Brain microvascular endothelial cell (primary cell): ENCODE measurements around the gene TOM1L2.
A peak's percentile ranks its signal among the peaks of the same experiment; 100 is the strongest.

Experiments
- DNase-seq: peaks from one replicate; pipeline ENCODE4 v3.0.0-alpha.2; 2020
- H3K27ac ChIP-seq: fragments of 250-450 bp; sonication (Bioruptor Pico); 2 replicates; pipeline ENCODE4 v1.5.1; 2020; ENCODE audit warnings: mild to moderate bottlenecking, moderate library complexity
- H3K27me3 ChIP-seq: fragments of 250-450 bp; sonication (Bioruptor Pico); replicated peaks from 2 replicates; pipeline ENCODE4 v1.5.1; 2020; ENCODE audit warnings: mild to moderate bottlenecking
- H3K36me3 ChIP-seq: fragments of 250-450 bp; sonication (Bioruptor Pico); replicated peaks from 2 replicates; pipeline ENCODE4 v1.5.1; 2020; ENCODE audit warnings: mild to moderate bottlenecking
- H3K4me3 ChIP-seq: 2 replicates; pipeline ENCODE4 v1.5.1; 2011; ENCODE audit warnings: low read depth, mild to moderate bottlenecking, control low read depth, low read length, moderate library complexity
- CTCF ChIP-seq: IDR thresholded peaks from 2 replicates; pipeline ENCODE4 v1.5.1; 2011; ENCODE audit warnings: low read depth, mild to moderate bottlenecking, moderate library complexity, low read length, control low read depth, inconsistent platforms; ENCODE audit errors: missing control alignments
- in situ Hi-C: cut with HindIII; loops from 2 replicates; pipeline ENCODE4 v1.10.0; 2017; ENCODE audit warnings: low sequenced_read_pairs, low pct_ligation_motif_present

TOM1L2 gene

GRCh38 chr17:17824783-17825614 is 147.2 kb downstream of the TOM1L2 start:
- Histone ChIP-seq H3K27ac (no peak overlapping the region), H3K27me3 (no peaks in the 10 kb centered on the region), H3K36me3 (peaks cover 15% of the 10 kb centered on the region), H3K4me3 (no peak overlapping the region)
- DNase-seq, result no peak
- in situ Hi-C loops, result no loop called here
- TF ChIP-seq CTCF, result no peak

- Histone ChIP-seq H3K36me3 (peaks cover 16% of the 10 kb centered on the region), H3K4me3 (peak overlapping the region; percentile 2), H3K27me3 (no peaks in the 10 kb centered on the region), H3K27ac (peak overlapping the region; percentile 79)
- TF ChIP-seq CTCF, result no peak
- in situ Hi-C loops, result no loop called here
- DNase-seq, result no peak
Observed at GRCh38 chr17:17824119-17824782, 147.9 kb downstream of the TOM1L2 start.

GRCh38 chr17:17823433-17824118 is 148.6 kb downstream of the TOM1L2 start:
- no peak for TF ChIP-seq CTCF
- H3K4me3 ChIP-seq, result peak overlapping the region; percentile 49
- peak overlapping the region; percentile 79 for H3K27ac ChIP-seq
- peak; percentile 46 for DNase-seq
- in situ Hi-C loops, result no loop called here
- H3K36me3 ChIP-seq, result peaks cover 20% of the 10 kb centered on the region
- no peaks in the 10 kb centered on the region for H3K27me3 ChIP-seq

GRCh38 chr17:17822616-17823015 is 149.6 kb downstream of the TOM1L2 start:
- Histone ChIP-seq H3K4me3 (no peak overlapping the region), H3K36me3 (peaks cover 25% of the 10 kb centered on the region), H3K27me3 (no peaks in the 10 kb centered on the region), H3K27ac (no peak overlapping the region)
- in situ Hi-C loops, result no loop called here
- DNase-seq, result no peak
- no peak for TF ChIP-seq CTCF

- in situ Hi-C loops, result no loop called here
- no peak for TF ChIP-seq CTCF
- Histone ChIP-seq H3K27me3 (no peaks in the 10 kb centered on the region), H3K36me3 (peaks cover 28% of the 10 kb centered on the region), H3K4me3 (no peak overlapping the region), H3K27ac (no peak overlapping the region)
- DNase-seq, result peak; percentile 35
Observed at GRCh38 chr17:17822189-17822588, 150.0 kb downstream of the TOM1L2 start.
